Tibial nerve (tissue), 4 donors: Measurements from ENCODE around the gene RASGRF1.

Experiments
- EP300 ChIP-seq, 2 donors: sonication (generic); formaldehyde crosslinking; IDR thresholded peaks; one replicate each; pipeline ENCODE4 v1.6.1; 2017; ENCODE audit warnings: antibody characterized with exemption in 2 of 2, mild to moderate bottlenecking in 1 of 2
- POLR2A ChIP-seq, 2 donors: fragments of 450-650 bp; IDR thresholded peaks; one replicate each; pipeline ENCODE4 v1.6.1; 2017; ENCODE audit warnings: antibody characterized with exemption in 2 of 2, mild to moderate bottlenecking in 2 of 2, moderate library complexity in 2 of 2
- TF ChIP-seq, protein P1 (sequence below), 5 experiments: fragments of 200-600 bp in 3 of 5; fragments of 450-650 bp in 2 of 5; sonication (generic) in 3 of 5; IDR thresholded peaks; one replicate each; pipeline ENCODE4 v1.5.1; 2016 to 2019; ENCODE audit warnings: antibody characterized with exemption in 5 of 5, mild to moderate bottlenecking in 3 of 5, moderate library complexity in 2 of 5

GRCh38 chr15:79054350-79054749 lies 36.2 kb downstream of the RASGRF1 start:
- TF ChIP-seq EP300 (IDR thresholded peaks at IDR 0.05) = no peak
- no peak for TF ChIP-seq POLR2A (IDR thresholded peaks at IDR 0.05)
- TF ChIP-seq, protein P1, sequence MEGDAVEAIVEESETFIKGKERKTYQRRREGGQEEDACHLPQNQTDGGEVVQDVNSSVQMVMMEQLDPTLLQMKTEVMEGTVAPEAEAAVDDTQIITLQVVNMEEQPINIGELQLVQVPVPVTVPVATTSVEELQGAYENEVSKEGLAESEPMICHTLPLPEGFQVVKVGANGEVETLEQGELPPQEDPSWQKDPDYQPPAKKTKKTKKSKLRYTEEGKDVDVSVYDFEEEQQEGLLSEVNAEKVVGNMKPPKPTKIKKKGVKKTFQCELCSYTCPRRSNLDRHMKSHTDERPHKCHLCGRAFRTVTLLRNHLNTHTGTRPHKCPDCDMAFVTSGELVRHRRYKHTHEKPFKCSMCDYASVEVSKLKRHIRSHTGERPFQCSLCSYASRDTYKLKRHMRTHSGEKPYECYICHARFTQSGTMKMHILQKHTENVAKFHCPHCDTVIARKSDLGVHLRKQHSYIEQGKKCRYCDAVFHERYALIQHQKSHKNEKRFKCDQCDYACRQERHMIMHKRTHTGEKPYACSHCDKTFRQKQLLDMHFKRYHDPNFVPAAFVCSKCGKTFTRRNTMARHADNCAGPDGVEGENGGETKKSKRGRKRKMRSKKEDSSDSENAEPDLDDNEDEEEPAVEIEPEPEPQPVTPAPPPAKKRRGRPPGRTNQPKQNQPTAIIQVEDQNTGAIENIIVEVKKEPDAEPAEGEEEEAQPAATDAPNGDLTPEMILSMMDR (IDR thresholded peaks at IDR 0.05) = no peak
